ENCODE measurements around the gene SLC44A5.

DNA sequence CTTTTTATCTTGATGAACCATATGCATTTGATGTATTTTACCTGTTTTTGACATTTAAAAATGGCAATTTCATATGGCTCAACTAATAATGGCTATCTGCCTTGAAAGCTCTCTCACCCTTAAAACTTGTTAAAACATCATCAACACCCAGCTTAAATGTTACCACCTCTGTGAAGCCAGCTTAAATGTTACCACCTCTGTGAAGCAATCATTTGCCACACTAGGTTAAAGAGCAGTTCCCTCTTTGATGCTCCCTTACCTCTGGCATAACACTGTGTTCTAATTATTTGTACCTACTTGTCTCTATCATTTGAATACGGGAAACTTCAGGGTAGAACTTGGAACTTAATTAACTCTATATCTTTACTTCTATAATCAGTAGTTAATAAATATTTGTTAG, 294.7 kb downstream of the SLC44A5 start:
- TF ChIP-seq, protein P1, sequence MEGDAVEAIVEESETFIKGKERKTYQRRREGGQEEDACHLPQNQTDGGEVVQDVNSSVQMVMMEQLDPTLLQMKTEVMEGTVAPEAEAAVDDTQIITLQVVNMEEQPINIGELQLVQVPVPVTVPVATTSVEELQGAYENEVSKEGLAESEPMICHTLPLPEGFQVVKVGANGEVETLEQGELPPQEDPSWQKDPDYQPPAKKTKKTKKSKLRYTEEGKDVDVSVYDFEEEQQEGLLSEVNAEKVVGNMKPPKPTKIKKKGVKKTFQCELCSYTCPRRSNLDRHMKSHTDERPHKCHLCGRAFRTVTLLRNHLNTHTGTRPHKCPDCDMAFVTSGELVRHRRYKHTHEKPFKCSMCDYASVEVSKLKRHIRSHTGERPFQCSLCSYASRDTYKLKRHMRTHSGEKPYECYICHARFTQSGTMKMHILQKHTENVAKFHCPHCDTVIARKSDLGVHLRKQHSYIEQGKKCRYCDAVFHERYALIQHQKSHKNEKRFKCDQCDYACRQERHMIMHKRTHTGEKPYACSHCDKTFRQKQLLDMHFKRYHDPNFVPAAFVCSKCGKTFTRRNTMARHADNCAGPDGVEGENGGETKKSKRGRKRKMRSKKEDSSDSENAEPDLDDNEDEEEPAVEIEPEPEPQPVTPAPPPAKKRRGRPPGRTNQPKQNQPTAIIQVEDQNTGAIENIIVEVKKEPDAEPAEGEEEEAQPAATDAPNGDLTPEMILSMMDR (IDR thresholded peaks at IDR 0.05; ENCODE audit: low read depth, low read length): no peak
- no peak for TF ChIP-seq POLR2A (IDR thresholded peaks at IDR 0.05; ENCODE audit: extremely low read depth, insufficient read length)
